Suprapubic skin (tissue), 4 donors: ENCODE results near the gene PA2G4.

Source experiments
- EP300 ChIP-seq: sonication (generic); formaldehyde crosslinking; IDR thresholded peaks from one replicate; pipeline ENCODE4 v1.6.1; 2017; ENCODE audit warnings: antibody characterized with exemption
- POLR2A ChIP-seq, 2 donors: fragments of 450-650 bp; IDR thresholded peaks; one replicate each; pipeline ENCODE4 v1.6.1; 2017; ENCODE audit warnings: antibody characterized with exemption in 2 of 2, mild to moderate bottlenecking in 2 of 2, moderate library complexity in 2 of 2
- POLR2AphosphoS5 ChIP-seq, 3 donors: sonication (generic); formaldehyde crosslinking; IDR thresholded peaks; one replicate each; pipeline ENCODE4 v1.6.1; 2017; ENCODE audit warnings: antibody characterized with exemption in 3 of 3
- TF ChIP-seq, protein P1 (sequence below), 2 donors: fragments of 200-600 bp in 1 of 2; fragments of 450-650 bp in 1 of 2; sonication (generic) in 1 of 2; IDR thresholded peaks; one replicate each; pipeline ENCODE4 v1.5.1; 2016 to 2019; ENCODE audit warnings: antibody characterized with exemption in 2 of 2, mild to moderate bottlenecking in 1 of 2, moderate library complexity in 1 of 2

DNA sequence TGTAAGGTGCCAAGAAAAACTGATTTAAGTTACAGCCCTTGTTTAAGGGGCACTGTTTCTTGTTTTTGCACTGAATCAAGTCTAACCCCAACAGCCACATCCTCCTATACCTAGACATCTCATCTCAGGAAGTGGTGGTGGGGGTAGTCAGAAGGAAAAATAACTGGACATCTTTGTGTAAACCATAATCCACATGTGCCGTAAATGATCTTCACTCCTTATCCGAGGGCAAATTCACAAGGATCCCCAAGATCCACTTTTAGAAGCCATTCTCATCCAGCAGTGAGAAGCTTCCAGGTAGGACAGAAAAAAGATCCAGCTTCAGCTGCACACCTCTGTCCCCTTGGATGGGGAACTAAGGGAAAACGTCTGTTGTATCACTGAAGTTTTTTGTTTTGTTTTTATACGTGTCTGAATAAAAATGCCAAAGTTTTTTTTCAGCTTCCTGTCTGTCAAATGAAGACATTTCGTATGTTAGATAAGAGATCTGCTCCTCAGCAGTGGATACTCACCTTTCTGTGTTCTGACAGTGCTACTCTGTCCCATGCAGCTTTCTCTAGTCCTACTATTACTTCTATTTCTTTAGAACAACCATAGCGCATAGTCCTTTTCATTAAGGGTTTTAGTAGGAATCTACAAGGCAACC, 1.2 kb upstream of the PA2G4 start:
- TF ChIP-seq, protein P1, sequence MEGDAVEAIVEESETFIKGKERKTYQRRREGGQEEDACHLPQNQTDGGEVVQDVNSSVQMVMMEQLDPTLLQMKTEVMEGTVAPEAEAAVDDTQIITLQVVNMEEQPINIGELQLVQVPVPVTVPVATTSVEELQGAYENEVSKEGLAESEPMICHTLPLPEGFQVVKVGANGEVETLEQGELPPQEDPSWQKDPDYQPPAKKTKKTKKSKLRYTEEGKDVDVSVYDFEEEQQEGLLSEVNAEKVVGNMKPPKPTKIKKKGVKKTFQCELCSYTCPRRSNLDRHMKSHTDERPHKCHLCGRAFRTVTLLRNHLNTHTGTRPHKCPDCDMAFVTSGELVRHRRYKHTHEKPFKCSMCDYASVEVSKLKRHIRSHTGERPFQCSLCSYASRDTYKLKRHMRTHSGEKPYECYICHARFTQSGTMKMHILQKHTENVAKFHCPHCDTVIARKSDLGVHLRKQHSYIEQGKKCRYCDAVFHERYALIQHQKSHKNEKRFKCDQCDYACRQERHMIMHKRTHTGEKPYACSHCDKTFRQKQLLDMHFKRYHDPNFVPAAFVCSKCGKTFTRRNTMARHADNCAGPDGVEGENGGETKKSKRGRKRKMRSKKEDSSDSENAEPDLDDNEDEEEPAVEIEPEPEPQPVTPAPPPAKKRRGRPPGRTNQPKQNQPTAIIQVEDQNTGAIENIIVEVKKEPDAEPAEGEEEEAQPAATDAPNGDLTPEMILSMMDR (IDR thresholded peaks at IDR 0.05), result no peak
- TF ChIP-seq EP300 (no peak), POLR2A (IDR thresholded peaks at IDR 0.05) (no peak), POLR2AphosphoS5 (IDR thresholded peaks at IDR 0.05) (no peak)
